K562 (cell line): ENCODE results near the gene CDC14B. TPM values are rescaled to one million over a fixed set of nuclear protein-coding genes. Genes with fewer than 3 reads are reported as not detected.

Experiments
- ATAC-seq: fragments of 200-7000 bp; cut with Tn5 transposase; 3 replicates; pipeline ENCODE4 v1.9.1; 2020; ENCODE audit warnings: moderate library complexity
- BruUV-seq: library from RNA; stranded (reverse); fragments of 400-500 nt; replicated peaks from 2 replicates; lab custom pipeline; 2021; lab: Mats Ljungman, UMichigan
- CTCF ChIA-PET: fragments of 300-600 bp; formaldehyde crosslinking; extraction: SDS; loops from one replicate; lab custom pipeline; 2021; ENCODE audit warnings: low intra/inter-chr PET ratio; lab: Yijun Ruan, JAX
- POLR2A ChIA-PET: fragments of 300-600, 350-650 bp; sonication (Branson Sonifier 250); formaldehyde crosslinking; extraction: SDS; loops from one replicate; lab custom pipeline; 2021; ENCODE audit warnings: antibody characterized with exemption, inconsistent platforms; lab: Yijun Ruan, JAX
- DNase-seq, 4 experiments: peaks; one replicate each; pipeline versions ENCODE4 v3.0.0 to v3.0.0-alpha.2; 2011 to 2018; ENCODE audit warnings: low spot score in 3 of 4, mixed read lengths in 3 of 4; ENCODE audit errors: extremely low read depth in 1 of 4
- FAIRE-seq: peaks from 2 replicates; lab custom pipeline; 2011; peaks lifted over from hg19 to GRCh38; lab: Jason Lieb, UNC
- H2AFZ ChIP-seq: 2 replicates; pipeline ENCODE4 v1.6.0; 2011; ENCODE audit warnings: low read depth, low read length, control low read depth, inconsistent platforms
- H3K27ac ChIP-seq: fragments of 200-600 bp; 3 replicates; pipeline ENCODE4 v1.8.0; 2011; ENCODE audit warnings: low read depth, mild to moderate bottlenecking, control low read depth, inconsistent platforms, low read length, moderate library complexity, mixed read lengths; ENCODE audit errors: extremely low read depth
- H3K27me3 ChIP-seq, 2 experiments: fragments of 300-600 bp in 1 of 2; 2 replicates in 1 of 2; 3 replicates in 1 of 2; pipeline versions ENCODE4 v1.6.0 to v1.8.0; 2011; ENCODE audit warnings: inconsistent platforms in 2 of 2, low read length in 2 of 2, mild to moderate bottlenecking in 1 of 2, mixed read lengths in 1 of 2, moderate library complexity in 1 of 2; ENCODE audit not compliant: control insufficient read depth in 2 of 2, insufficient read depth in 2 of 2
- H3K36me3 ChIP-seq: fragments of 300-600 bp; 3 replicates; pipeline ENCODE4 v1.8.0; 2011; ENCODE audit warnings: mild to moderate bottlenecking, low read length, inconsistent platforms; ENCODE audit not compliant: control insufficient read depth, insufficient read depth
- H3K4me1 ChIP-seq, 2 experiments: fragments of 200-600 bp in 1 of 2; replicated peaks in 1 of 2; 2 replicates in 1 of 2; 3 replicates in 1 of 2; pipeline versions ENCODE4 v1.5.1 to v1.8.0; 2011; ENCODE audit warnings: inconsistent platforms in 2 of 2, low read length in 2 of 2, mild to moderate bottlenecking in 1 of 2, mixed read lengths in 1 of 2, moderate library complexity in 1 of 2; ENCODE audit not compliant: control insufficient read depth in 2 of 2, insufficient read depth in 2 of 2
- H3K4me2 ChIP-seq: 2 replicates; pipeline ENCODE4 v1.6.1; 2011; ENCODE audit warnings: low read length, control low read depth, inconsistent platforms, mixed read lengths; ENCODE audit not compliant: insufficient read depth
- H3K4me3 ChIP-seq: fragments of 200-600 bp; sonication (generic), shearing (Covaris generic); 2 replicates; pipeline ENCODE4 v1.5.1; 2016; ENCODE audit warnings: control low read depth, inconsistent platforms
- H3K79me2 ChIP-seq: fragments of 200-600 bp; 3 replicates; pipeline ENCODE4 v1.8.0; 2011; ENCODE audit warnings: low read length, inconsistent platforms; ENCODE audit not compliant: control insufficient read depth, insufficient read depth
- H3K9ac ChIP-seq, 2 experiments: 2 replicates each; pipeline versions ENCODE4 v1.6.0 to v1.6.1; 2011; ENCODE audit warnings: low read depth in 2 of 2, low read length in 2 of 2, control low read depth in 1 of 2, inconsistent platforms in 1 of 2, mild to moderate bottlenecking in 1 of 2, mixed read lengths in 1 of 2; ENCODE audit not compliant: insufficient read depth in 1 of 2
- H3K9me1 ChIP-seq: one replicate; pipeline ENCODE4 v1.6.0; 2011; ENCODE audit warnings: inconsistent platforms, mild to moderate bottlenecking, low read length, moderate library complexity; ENCODE audit not compliant: control insufficient read depth, insufficient read depth
- H3K9me3 ChIP-seq: replicated peaks from 2 replicates; pipeline ENCODE4 v1.5.1; 2011; ENCODE audit warnings: low read depth, low read length, inconsistent platforms; ENCODE audit not compliant: control insufficient read depth, insufficient read depth
- H4K20me1 ChIP-seq: replicated peaks from 2 replicates; pipeline ENCODE4 v1.6.1; 2011; ENCODE audit warnings: low read length, inconsistent platforms, mixed read lengths; ENCODE audit not compliant: control insufficient read depth, insufficient read depth
- CHD1 ChIP-seq: fragments of 200-600 bp; sonication (generic); IDR thresholded peaks from one replicate; pipeline ENCODE4 v1.6.1; 2012; ENCODE audit warnings: mild to moderate bottlenecking, moderate library complexity, low read length, inconsistent platforms
- EP300 ChIP-seq: IDR thresholded peaks from 2 replicates; pipeline ENCODE4 v1.6.1; 2012; ENCODE audit warnings: low read length, improper control_type of control experiment
- GTF2E2 ChIP-seq: fragments of 200-800 bp; sonication (Bioruptor generic); IDR thresholded peaks from 2 replicates; pipeline ENCODE4 v1.6.1; 2016; ENCODE audit warnings: missing genetic modification characterization, missing compliant biosample characterization
- HMG20A ChIP-seq: fragments of 450-650 bp; formaldehyde crosslinking; conservative IDR thresholded peaks from 2 replicates; pipeline ENCODE4 v1.4.0; 2020; ENCODE audit warnings: mild to moderate bottlenecking, mixed read lengths
- SETDB1 ChIP-seq: IDR thresholded peaks from one replicate; pipeline ENCODE4 v1.6.1; 2012; ENCODE audit warnings: low read length, control low read depth, inconsistent platforms
- TSC22D4 ChIP-seq: fragments of 450-650 bp; IDR thresholded peaks from 2 replicates; pipeline ENCODE4 v1.6.1; 2016; ENCODE audit warnings: missing genetic modification characterization, missing biosample characterization, control low read depth
- U2AF2 ChIP-seq: fragments of 200-400 bp; formaldehyde crosslinking; optimal IDR thresholded peaks from 2 replicates; pipeline ENCODE3; 2017; ENCODE audit warnings: low read depth, mild to moderate bottlenecking, low read length
- ZNF134 ChIP-seq: fragments of 250-450 bp; sonication (Bioruptor Pico); conservative IDR thresholded peaks from 2 replicates; pipeline ENCODE4 v1.4.0; 2020
- ZNF23 ChIP-seq: fragments of 250-450 bp; sonication (Bioruptor Pico); IDR thresholded peaks from 2 replicates; pipeline ENCODE4 v1.4.0; 2020; ENCODE audit warnings: mild to moderate bottlenecking
- ZNF3 ChIP-seq: fragments of 250-450 bp; sonication (Bioruptor Pico); IDR thresholded peaks from 2 replicates; pipeline ENCODE4 v1.5.0; 2021; ENCODE audit warnings: mild to moderate bottlenecking, moderate library complexity
- WGBS: fragments of 100-300 bp; shearing (Covaris generic); methylation state at CpG from one replicate; pipeline ENCODE4 v1.1.6; 2016; ENCODE audit warnings: low coverage, mixed read lengths; ENCODE audit not compliant: insufficient coverage; ENCODE audit errors: missing lambda C conversion rate; 5-methylcytosine and 5-hydroxymethylcytosine counted together
- in situ Hi-C: fragments of 300-500 bp; cut with MboI; formaldehyde crosslinking; loops from 4 replicates; pipeline ENCODE4 v1.15.0; 2018; ENCODE audit warnings: inconsistent platforms, mixed read lengths
- intact Hi-C: fragments of 100-400 bp; cut with micrococcal nuclease; formaldehyde crosslinking; loops from 2 replicates; pipeline ENCODE4 v1.14.2; 2022
- polyA plus RNA-seq, 8 experiments: library from polyadenylated mRNA; depleted of rRNA in 4 of 8; stranded (reverse) in 5 of 8; unstranded in 3 of 8; fragments of >200 nt; fragmentation: Nextera tagmentation in 2 of 8; fragmentation: Illumina TruSeq in 1 of 8; extraction: Ambion mirVana in 2 of 8; extraction: Trizol in 1 of 8; gene quantifications; 2 replicates each; pipeline versions ENCODE4 v1.2.1 to v1.2.3, GENCODE V29; 2011 to 2014; ENCODE audit warnings: inconsistent platforms in 1 of 8, missing spikeins in 1 of 8
- total RNA-seq, 7 experiments: library from RNA; depleted of rRNA in 6 of 7; stranded (reverse); fragments of >200 nt in 6 of 7; fragmentation: Illumina TruSeq in 2 of 7; extraction: Trizol in 2 of 7; gene quantifications; 2 replicates each; pipeline versions ENCODE4 v1.2.1 to v1.2.3, GENCODE V29; 2011 to 2021; ENCODE audit warnings: low replicate concordance in 1 of 7
- TF ChIP-seq, protein P1 (sequence below): IDR thresholded peaks from 2 replicates; pipeline ENCODE4 v1.6.1; 2014; ENCODE audit warnings: antibody characterized with exemption
- TF ChIP-seq, protein P2 (sequence below): fragments of 450-650 bp; IDR thresholded peaks from 2 replicates; pipeline ENCODE4 v1.7.0; 2016; ENCODE audit warnings: borderline replicate concordance
- TF ChIP-seq, protein P3 (sequence below): fragments of 200-800 bp; sonication (Bioruptor generic); IDR thresholded peaks from 2 replicates; pipeline ENCODE4 v1.6.1; 2016; ENCODE audit warnings: missing genetic modification characterization, missing compliant biosample characterization

CDC14B gene
- total and polyA plus RNA-seq, 9 of the 15 experiments (the other 6 are each of a cell fraction or from before 2014, with no cell fraction given), result 1.4 to 6.0 (median 3.8) TPM

DNA sequence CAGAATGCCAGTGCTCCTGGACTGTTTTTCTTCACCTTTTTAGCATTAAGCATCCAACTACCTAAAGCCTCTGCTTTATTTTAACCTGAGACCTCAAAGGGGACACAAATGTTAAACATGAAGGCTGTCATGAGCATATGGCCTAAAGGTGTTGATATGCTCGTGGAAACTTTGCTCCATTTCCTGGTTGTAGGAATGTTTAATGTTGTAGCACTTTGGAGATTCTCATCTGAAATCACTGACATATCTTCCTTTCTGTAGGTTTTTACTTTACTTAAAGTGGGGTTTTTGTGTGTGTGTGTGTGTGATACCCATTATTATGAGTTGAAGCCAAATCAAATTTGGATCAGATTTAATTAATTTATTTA lies 132.6 kb downstream of the CDC14B start:
- H3K9ac ChIP-seq, result no peak overlapping the region
- H4K20me1 ChIP-seq, result no peaks in the 10 kb centered on the region
- peaks cover 0 to 12% of the 10 kb centered on the region in 2 experiments; a peak in 2 of 5 replicates for H3K27me3 ChIP-seq
- CTCF ChIA-PET, result no interaction called here
- H3K4me2 ChIP-seq, result no peak overlapping the region
- no peaks in the 10 kb centered on the region for H3K79me2 ChIP-seq
- H3K4me1 ChIP-seq, result peaks cover 0 to 6% of the 10 kb centered on the region in 2 experiments; a peak in 2 of 5 replicates
- ATAC-seq (no peak), FAIRE-seq (no peak), DNase-seq (no peak)
- H3K36me3 ChIP-seq, result no peaks in the 10 kb centered on the region
- H3K4me3 ChIP-seq, result no peak overlapping the region
- H3K9me1 ChIP-seq, result no peaks in the 10 kb centered on the region
- no peak overlapping the region for H3K27ac ChIP-seq
- H2AFZ ChIP-seq, result no peak overlapping the region
- TF ChIP-seq ZNF134 (CRISPR knock-in tag) (no peak), ZNF23 (CRISPR knock-in tag) (no peak), ZNF3 (CRISPR knock-in tag) (no peak), U2AF2 (no peak), CHD1 (no peak), HMG20A (CRISPR knock-in tag) (no peak), GTF2E2 (no peak), EP300 (no peak), TSC22D4 (tag) (no peak), SETDB1 (no peak)
- TF ChIP-seq, protein P1, sequence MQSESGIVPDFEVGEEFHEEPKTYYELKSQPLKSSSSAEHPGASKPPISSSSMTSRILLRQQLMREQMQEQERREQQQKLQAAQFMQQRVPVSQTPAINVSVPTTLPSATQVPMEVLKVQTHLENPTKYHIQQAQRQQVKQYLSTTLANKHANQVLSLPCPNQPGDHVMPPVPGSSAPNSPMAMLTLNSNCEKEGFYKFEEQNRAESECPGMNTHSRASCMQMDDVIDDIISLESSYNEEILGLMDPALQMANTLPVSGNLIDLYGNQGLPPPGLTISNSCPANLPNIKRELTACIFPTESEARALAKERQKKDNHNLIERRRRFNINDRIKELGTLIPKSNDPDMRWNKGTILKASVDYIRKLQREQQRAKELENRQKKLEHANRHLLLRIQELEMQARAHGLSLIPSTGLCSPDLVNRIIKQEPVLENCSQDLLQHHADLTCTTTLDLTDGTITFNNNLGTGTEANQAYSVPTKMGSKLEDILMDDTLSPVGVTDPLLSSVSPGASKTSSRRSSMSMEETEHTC, result no peak
- TF ChIP-seq, protein P2, sequence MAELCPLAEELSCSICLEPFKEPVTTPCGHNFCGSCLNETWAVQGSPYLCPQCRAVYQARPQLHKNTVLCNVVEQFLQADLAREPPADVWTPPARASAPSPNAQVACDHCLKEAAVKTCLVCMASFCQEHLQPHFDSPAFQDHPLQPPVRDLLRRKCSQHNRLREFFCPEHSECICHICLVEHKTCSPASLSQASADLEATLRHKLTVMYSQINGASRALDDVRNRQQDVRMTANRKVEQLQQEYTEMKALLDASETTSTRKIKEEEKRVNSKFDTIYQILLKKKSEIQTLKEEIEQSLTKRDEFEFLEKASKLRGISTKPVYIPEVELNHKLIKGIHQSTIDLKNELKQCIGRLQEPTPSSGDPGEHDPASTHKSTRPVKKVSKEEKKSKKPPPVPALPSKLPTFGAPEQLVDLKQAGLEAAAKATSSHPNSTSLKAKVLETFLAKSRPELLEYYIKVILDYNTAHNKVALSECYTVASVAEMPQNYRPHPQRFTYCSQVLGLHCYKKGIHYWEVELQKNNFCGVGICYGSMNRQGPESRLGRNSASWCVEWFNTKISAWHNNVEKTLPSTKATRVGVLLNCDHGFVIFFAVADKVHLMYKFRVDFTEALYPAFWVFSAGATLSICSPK, result no peak
- TF ChIP-seq, protein P3, sequence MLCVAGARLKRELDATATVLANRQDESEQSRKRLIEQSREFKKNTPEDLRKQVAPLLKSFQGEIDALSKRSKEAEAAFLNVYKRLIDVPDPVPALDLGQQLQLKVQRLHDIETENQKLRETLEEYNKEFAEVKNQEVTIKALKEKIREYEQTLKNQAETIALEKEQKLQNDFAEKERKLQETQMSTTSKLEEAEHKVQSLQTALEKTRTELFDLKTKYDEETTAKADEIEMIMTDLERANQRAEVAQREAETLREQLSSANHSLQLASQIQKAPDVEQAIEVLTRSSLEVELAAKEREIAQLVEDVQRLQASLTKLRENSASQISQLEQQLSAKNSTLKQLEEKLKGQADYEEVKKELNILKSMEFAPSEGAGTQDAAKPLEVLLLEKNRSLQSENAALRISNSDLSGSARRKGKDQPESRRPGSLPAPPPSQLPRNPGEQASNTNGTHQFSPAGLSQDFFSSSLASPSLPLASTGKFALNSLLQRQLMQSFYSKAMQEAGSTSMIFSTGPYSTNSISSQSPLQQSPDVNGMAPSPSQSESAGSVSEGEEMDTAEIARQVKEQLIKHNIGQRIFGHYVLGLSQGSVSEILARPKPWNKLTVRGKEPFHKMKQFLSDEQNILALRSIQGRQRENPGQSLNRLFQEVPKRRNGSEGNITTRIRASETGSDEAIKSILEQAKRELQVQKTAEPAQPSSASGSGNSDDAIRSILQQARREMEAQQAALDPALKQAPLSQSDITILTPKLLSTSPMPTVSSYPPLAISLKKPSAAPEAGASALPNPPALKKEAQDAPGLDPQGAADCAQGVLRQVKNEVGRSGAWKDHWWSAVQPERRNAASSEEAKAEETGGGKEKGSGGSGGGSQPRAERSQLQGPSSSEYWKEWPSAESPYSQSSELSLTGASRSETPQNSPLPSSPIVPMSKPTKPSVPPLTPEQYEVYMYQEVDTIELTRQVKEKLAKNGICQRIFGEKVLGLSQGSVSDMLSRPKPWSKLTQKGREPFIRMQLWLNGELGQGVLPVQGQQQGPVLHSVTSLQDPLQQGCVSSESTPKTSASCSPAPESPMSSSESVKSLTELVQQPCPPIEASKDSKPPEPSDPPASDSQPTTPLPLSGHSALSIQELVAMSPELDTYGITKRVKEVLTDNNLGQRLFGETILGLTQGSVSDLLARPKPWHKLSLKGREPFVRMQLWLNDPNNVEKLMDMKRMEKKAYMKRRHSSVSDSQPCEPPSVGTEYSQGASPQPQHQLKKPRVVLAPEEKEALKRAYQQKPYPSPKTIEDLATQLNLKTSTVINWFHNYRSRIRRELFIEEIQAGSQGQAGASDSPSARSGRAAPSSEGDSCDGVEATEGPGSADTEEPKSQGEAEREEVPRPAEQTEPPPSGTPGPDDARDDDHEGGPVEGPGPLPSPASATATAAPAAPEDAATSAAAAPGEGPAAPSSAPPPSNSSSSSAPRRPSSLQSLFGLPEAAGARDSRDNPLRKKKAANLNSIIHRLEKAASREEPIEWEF (CRISPR knock-in tag), result no peak
- 18% methylated on average over 1 of the region's 1 CpG for WGBS
- intact Hi-C loops (no loop called here), in situ Hi-C loops (no loop called here)
- POLR2A ChIA-PET, result interaction anchor here (0.6 to 1.4 kb wide), 2 partner anchors 13 to 504 kb away, joined by 3 read pairs; no protein-coding TSS in a partner anchor
- H3K9me3 ChIP-seq, result no peaks in the 10 kb centered on the region
- no TSS peak for BruUV-seq
